Prostate gland (tissue), 2 donors: Measurements from ENCODE around the gene NXPH2.

Source experiments
- POLR2A ChIP-seq: fragments of 450-650 bp; IDR thresholded peaks from one replicate; pipeline ENCODE4 v1.6.1; 2016; ENCODE audit warnings: antibody characterized with exemption, mild to moderate bottlenecking
- POLR2AphosphoS5 ChIP-seq: sonication (generic); formaldehyde crosslinking; IDR thresholded peaks from one replicate; pipeline ENCODE4 v1.6.1; 2017; ENCODE audit warnings: antibody characterized with exemption
- TF ChIP-seq, protein P1 (sequence below), 4 experiments: fragments of 200-600 bp in 2 of 4; fragments of 450-650 bp in 2 of 4; sonication (generic) in 2 of 4; IDR thresholded peaks; 1 replicate in 3 of 4; 2 replicates in 1 of 4; pipeline ENCODE4 v1.5.1; 2016 to 2019; ENCODE audit warnings: antibody characterized with exemption in 4 of 4, mild to moderate bottlenecking in 2 of 4, moderate library complexity in 2 of 4

DNA sequence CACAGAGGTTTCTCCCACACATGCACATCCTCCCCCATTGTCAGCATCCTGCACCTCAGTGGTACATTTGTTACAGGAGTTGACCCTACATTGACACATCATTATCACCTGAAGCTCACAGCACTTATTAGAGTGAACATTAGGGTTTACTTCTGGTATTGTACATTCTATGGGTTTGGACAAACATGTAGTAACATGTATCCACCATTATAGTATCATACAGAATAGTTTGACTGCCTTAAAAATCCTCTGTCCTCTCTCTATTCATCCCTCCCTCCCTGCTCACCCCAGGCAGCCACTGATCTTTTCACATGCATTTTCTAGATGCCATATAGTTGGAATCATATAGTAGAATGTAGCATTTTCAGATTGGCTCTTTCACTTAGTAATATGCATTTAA, 53.5 kb downstream of the NXPH2 start:
- TF ChIP-seq, protein P1, sequence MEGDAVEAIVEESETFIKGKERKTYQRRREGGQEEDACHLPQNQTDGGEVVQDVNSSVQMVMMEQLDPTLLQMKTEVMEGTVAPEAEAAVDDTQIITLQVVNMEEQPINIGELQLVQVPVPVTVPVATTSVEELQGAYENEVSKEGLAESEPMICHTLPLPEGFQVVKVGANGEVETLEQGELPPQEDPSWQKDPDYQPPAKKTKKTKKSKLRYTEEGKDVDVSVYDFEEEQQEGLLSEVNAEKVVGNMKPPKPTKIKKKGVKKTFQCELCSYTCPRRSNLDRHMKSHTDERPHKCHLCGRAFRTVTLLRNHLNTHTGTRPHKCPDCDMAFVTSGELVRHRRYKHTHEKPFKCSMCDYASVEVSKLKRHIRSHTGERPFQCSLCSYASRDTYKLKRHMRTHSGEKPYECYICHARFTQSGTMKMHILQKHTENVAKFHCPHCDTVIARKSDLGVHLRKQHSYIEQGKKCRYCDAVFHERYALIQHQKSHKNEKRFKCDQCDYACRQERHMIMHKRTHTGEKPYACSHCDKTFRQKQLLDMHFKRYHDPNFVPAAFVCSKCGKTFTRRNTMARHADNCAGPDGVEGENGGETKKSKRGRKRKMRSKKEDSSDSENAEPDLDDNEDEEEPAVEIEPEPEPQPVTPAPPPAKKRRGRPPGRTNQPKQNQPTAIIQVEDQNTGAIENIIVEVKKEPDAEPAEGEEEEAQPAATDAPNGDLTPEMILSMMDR (IDR thresholded peaks at IDR 0.05), result no peak
- TF ChIP-seq POLR2AphosphoS5, result no peak
- TF ChIP-seq POLR2A, result no peak
